ENCODE data around the gene MACROD1. TPM values are rescaled to one million over a fixed set of nuclear protein-coding genes. Genes with fewer than 3 reads are reported as not detected.

The MACROD1 gene
- total and polyA plus RNA-seq, 2 experiments from 2014 or later, result 21.2 to 29.8 TPM

- 98% methylated on average over 4 of the region's 4 CpGs for WGBS (ENCODE audit: low lambda C conversion rate, missing lambda C conversion rate)
Observed at GRCh38 chr11:64005691-64006090, 160.2 kb downstream of the MACROD1 start.

GRCh38 chr11:64004590-64004984, 161.3 kb downstream of the MACROD1 start:
- Histone ChIP-seq H4K20me1 (ENCODE audit: insufficient read depth, poor library complexity, severe bottlenecking) (peaks cover 5% of the 10 kb centered on the region), H3K4me1 (ENCODE audit: insufficient read depth) (peaks cover 47% of the 10 kb centered on the region), H3K9me2 (replicated peaks; ENCODE audit: insufficient read depth) (no peaks in the 10 kb centered on the region), H3K4me2 (no peak overlapping the region), H3K27ac (no peak overlapping the region), H3K36me3 (replicated peaks; ENCODE audit: insufficient read depth, low read depth) (no peaks in the 10 kb centered on the region), H3K27me3 (peaks cover 4% of the 10 kb centered on the region), H2AFZ (no peak overlapping the region), H3K9me3 (ENCODE audit: low read depth) (no peaks in the 10 kb centered on the region), H3K4me3 (no peak overlapping the region), H3K79me2 (no peaks in the 10 kb centered on the region)
- no peak for DNase-seq (ENCODE audit: low spot score)
- 81% methylated on average over 4 of the region's 4 CpGs for WGBS (ENCODE audit: low lambda C conversion rate, missing lambda C conversion rate)
- no peak for TF ChIP-seq EZH2phosphoT487 (IDR thresholded peaks at IDR 0.05; ENCODE audit: low read depth, severe bottlenecking, unreplicated experiment)
- no peak for TF ChIP-seq EZH2 (IDR thresholded peaks at IDR 0.05; ENCODE audit: borderline replicate concordance)
- TF ChIP-seq CTCF (IDR thresholded peaks at IDR 0.05; ENCODE audit: poor library complexity), result no peak

More at GRCh38 chr11:64005691-64006090, 160.2 kb downstream of the MACROD1 start:
- H3K4me1 ChIP-seq (ENCODE audit: insufficient read depth), result peaks cover 37% of the 10 kb centered on the region
- peaks cover 4% of the 10 kb centered on the region for H3K27me3 ChIP-seq
- no peak overlapping the region for H3K4me3 ChIP-seq
- no peaks in the 10 kb centered on the region for H3K9me2 ChIP-seq (replicated peaks; ENCODE audit: insufficient read depth)
- H3K9me3 ChIP-seq (ENCODE audit: low read depth), result no peaks in the 10 kb centered on the region
- no peak for DNase-seq (ENCODE audit: low spot score)
- H3K4me2 ChIP-seq, result no peak overlapping the region
- TF ChIP-seq EZH2 (IDR thresholded peaks at IDR 0.05; ENCODE audit: borderline replicate concordance) (no peak), CTCF (IDR thresholded peaks at IDR 0.05; ENCODE audit: poor library complexity) (no peak), EZH2phosphoT487 (IDR thresholded peaks at IDR 0.05; ENCODE audit: low read depth, severe bottlenecking, unreplicated experiment) (no peak)
- no peak overlapping the region for H2AFZ ChIP-seq
- no peak overlapping the region for H3K27ac ChIP-seq
- no peaks in the 10 kb centered on the region for H3K79me2 ChIP-seq
- H4K20me1 ChIP-seq (ENCODE audit: insufficient read depth, poor library complexity, severe bottlenecking), result no peaks in the 10 kb centered on the region
- no peaks in the 10 kb centered on the region for H3K36me3 ChIP-seq (replicated peaks; ENCODE audit: insufficient read depth, low read depth)

GRCh38 chr11:64003807-64004589, 161.9 kb downstream of the MACROD1 start:
- H3K27me3 ChIP-seq, result peaks cover 4% of the 10 kb centered on the region
- no peak overlapping the region for H3K4me3 ChIP-seq
- no peak for DNase-seq (ENCODE audit: low spot score)
- no peak overlapping the region for H3K4me2 ChIP-seq
- no peak overlapping the region for H3K27ac ChIP-seq
- no peaks in the 10 kb centered on the region for H3K9me2 ChIP-seq (replicated peaks; ENCODE audit: insufficient read depth)
- H3K4me1 ChIP-seq (ENCODE audit: insufficient read depth), result peaks cover 50% of the 10 kb centered on the region
- 85% methylated on average over 23 of the region's 23 CpGs for WGBS (ENCODE audit: low lambda C conversion rate, missing lambda C conversion rate)
- peaks cover 7% of the 10 kb centered on the region for H4K20me1 ChIP-seq (ENCODE audit: insufficient read depth, poor library complexity, severe bottlenecking)
- no peaks in the 10 kb centered on the region for H3K9me3 ChIP-seq (ENCODE audit: low read depth)
- H3K79me2 ChIP-seq, result no peaks in the 10 kb centered on the region
- H3K36me3 ChIP-seq (replicated peaks; ENCODE audit: insufficient read depth, low read depth), result no peaks in the 10 kb centered on the region
- no peak overlapping the region for H2AFZ ChIP-seq
- TF ChIP-seq EZH2phosphoT487 (IDR thresholded peaks at IDR 0.05; ENCODE audit: low read depth, severe bottlenecking, unreplicated experiment) (no peak), CTCF (IDR thresholded peaks at IDR 0.05; ENCODE audit: poor library complexity) (no peak), EZH2 (IDR thresholded peaks at IDR 0.05; ENCODE audit: borderline replicate concordance) (no peak)

Data from hepatocyte (in vitro differentiated cells).